Activated CD8-positive, alpha-beta memory T cell treated with anti-CD3 and anti-CD28 coated beads, Interleukin-2, amount 10 ng/mL, durations not matched to agents 7 days and 5 days (primary cell): ENCODE data around the gene MT1X. TPM values are rescaled to one million over a fixed set of nuclear protein-coding genes. Genes with fewer than 3 reads are reported as not detected.

Source experiments
- ATAC-seq: fragments of 150-1000 bp; cut with Tn5 transposase; one replicate; pipeline ENCODE4 v1.10.0; 2021; ENCODE audit warnings: moderate library complexity
- CTCF ChIA-PET: fragments of 350-600 bp; sonication (Branson Sonifier 250); formaldehyde crosslinking; loops from one replicate; lab custom pipeline; 2021; ENCODE audit warnings: antibody characterized with exemption; lab: Charles Lee
- DNase-seq: peaks from one replicate; pipeline ENCODE4 v3.0.0-alpha.2; 2020
- H3K27ac Mint-ChIP-seq: one replicate; pipeline ENCODE4 v1.8.0; 2021; ENCODE audit warnings: mild to moderate bottlenecking, mixed read lengths
- H3K27me3 Mint-ChIP-seq: one replicate; pipeline ENCODE4 v1.8.0; 2021; ENCODE audit warnings: mixed read lengths
- H3K36me3 Mint-ChIP-seq: one replicate; pipeline ENCODE4 v1.8.0; 2021; ENCODE audit warnings: mild to moderate bottlenecking, mixed read lengths
- H3K4me1 Mint-ChIP-seq: one replicate; pipeline ENCODE4 v1.8.0; 2021; ENCODE audit warnings: mixed read lengths
- H3K4me3 Mint-ChIP-seq: one replicate; pipeline ENCODE4 v1.8.0; 2021; ENCODE audit warnings: mild to moderate bottlenecking, moderate library complexity, mixed read lengths
- H3K9me3 Mint-ChIP-seq: one replicate; pipeline ENCODE4 v1.8.0; 2022; ENCODE audit warnings: low read depth, mixed read lengths
- total RNA-seq, 2 experiments: library from RNA; stranded (reverse); gene quantifications; one replicate each; pipeline ENCODE4 v1.2.3, GENCODE V29; 2021

MT1X gene
- total RNA-seq, 2 experiments from 2014 or later, result 34.2 to 39.5 TPM

GRCh38 chr16:56675685-56676210 is 6.5 kb upstream of the MT1X start:
- Mint-ChIP-seq H3K36me3 (no peaks in the 10 kb centered on the region), H3K4me3 (peak overlapping the region; percentile 59), H3K4me1 (peaks cover 16% of the 10 kb centered on the region), H3K27me3 (peaks cover 33% of the 10 kb centered on the region), H3K27ac (no peak overlapping the region), H3K9me3 (no peaks in the 10 kb centered on the region)
- CTCF ChIA-PET, result interaction anchor here (0.9 to 5.3 kb wide), 7 partner anchors 8 to 99 kb away, joined by 3 to 21 read pairs (median 3); partner anchors contain the start of gene MT2A
- DNase-seq (peak; percentile 75), ATAC-seq (peak; percentile 79)

DNA sequence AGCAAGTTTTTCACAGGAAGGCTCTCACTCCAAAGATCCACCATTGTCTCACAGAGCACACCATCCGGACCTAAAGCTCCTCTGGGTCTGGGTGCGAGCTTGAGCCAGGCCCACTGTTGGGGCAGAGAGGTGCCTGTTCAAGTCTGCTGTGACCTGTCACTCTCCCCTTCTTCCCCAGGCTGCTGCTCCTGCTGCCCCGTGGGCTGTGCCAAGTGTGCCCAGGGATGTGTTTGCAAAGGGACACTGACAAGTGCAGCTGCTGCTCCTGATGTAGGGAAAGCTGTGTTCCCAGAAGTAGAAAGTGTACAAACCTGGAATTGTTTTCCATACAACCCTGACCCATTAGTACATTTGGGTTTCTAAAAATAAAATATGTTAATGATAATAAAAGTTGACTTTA is 4.8 kb upstream of the MT1X start:
- no peaks in the 10 kb centered on the region for H3K9me3 Mint-ChIP-seq
- no peak overlapping the region for H3K4me3 Mint-ChIP-seq
- no peak overlapping the region for H3K27ac Mint-ChIP-seq
- H3K36me3 Mint-ChIP-seq, result no peaks in the 10 kb centered on the region
- ATAC-seq, result no peak
- DNase-seq, result no peak
- peaks cover 19% of the 10 kb centered on the region for H3K27me3 Mint-ChIP-seq
- H3K4me1 Mint-ChIP-seq, result peaks cover 21% of the 10 kb centered on the region
- CTCF ChIA-PET, result interaction anchor here (1.4 to 5.3 kb wide), 4 partner anchors 16 to 101 kb away, joined by 3 to 21 read pairs (median 5); partner anchors contain the start of gene MT1E

DNA sequence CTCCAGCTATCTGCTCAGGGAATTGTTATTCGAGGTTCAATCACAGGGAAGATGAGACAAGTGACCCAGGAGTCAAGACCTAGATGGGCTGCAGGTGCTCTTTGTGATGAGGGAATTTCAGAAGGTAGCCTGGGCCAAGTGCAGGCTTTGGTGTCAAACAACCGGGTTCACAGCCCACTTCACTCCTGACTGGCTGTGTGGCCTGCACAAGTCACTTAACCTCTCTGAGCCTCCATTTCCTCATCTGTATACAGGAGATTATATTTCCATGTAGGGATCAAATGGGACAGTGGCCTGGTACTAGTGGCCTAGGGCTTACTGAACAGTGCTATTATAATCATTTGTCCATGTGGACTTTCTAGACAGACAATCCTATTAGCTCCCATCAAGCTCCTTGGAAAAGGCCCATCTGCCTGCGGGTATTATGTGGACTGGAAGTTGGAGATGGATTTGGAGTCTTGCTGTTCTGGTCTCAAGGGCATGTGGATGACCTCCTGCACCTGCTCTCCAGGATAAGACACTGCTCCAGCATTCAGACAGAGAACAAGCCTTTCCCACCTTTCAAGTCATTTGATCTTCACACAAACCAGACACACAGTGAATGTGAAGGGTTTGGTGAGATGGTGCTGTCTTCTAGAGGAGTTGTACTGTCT is 3.1 kb upstream of the MT1X start:
- Mint-ChIP-seq H3K27me3 (peaks cover 11% of the 10 kb centered on the region), H3K36me3 (peaks cover 1% of the 10 kb centered on the region), H3K9me3 (no peaks in the 10 kb centered on the region), H3K27ac (no peak overlapping the region), H3K4me1 (peaks cover 32% of the 10 kb centered on the region), H3K4me3 (no peak overlapping the region)
- CTCF ChIA-PET, result interaction anchor here (2.5 to 5.3 kb wide), 2 partner anchors 22 to 102 kb away, joined by 7 to 21 read pairs; no protein-coding TSS in a partner anchor
- DNase-seq (no peak), ATAC-seq (no peak)

- H3K4me3 Mint-ChIP-seq, result no peak overlapping the region
- H3K27ac Mint-ChIP-seq, result no peak overlapping the region
- CTCF ChIA-PET, result interaction anchor here (1.0 to 5.3 kb wide), 2 partner anchors 22 to 102 kb away, joined by 3 to 21 read pairs; no protein-coding TSS in a partner anchor
- no peaks in the 10 kb centered on the region for H3K9me3 Mint-ChIP-seq
- H3K36me3 Mint-ChIP-seq, result peaks cover 1% of the 10 kb centered on the region
- H3K27me3 Mint-ChIP-seq, result peaks cover 7% of the 10 kb centered on the region
- peak; percentile 52 for DNase-seq
- H3K4me1 Mint-ChIP-seq, result peaks cover 33% of the 10 kb centered on the region
- ATAC-seq, result no peak
Measured at GRCh38 chr16:56679818-56680217, 2.5 kb upstream of the MT1X start.

GRCh38 chr16:56682703-56683397 is 580 bp downstream of the MT1X start:
- Mint-ChIP-seq H3K27me3 (no peaks in the 10 kb centered on the region), H3K9me3 (no peaks in the 10 kb centered on the region), H3K27ac (peak overlapping the region; percentile 92), H3K4me3 (peak overlapping the region; percentile 89), H3K36me3 (peaks cover 1% of the 10 kb centered on the region), H3K4me1 (peaks cover 25% of the 10 kb centered on the region)
- no peak for DNase-seq
- peak; percentile 10 for ATAC-seq
- CTCF ChIA-PET, result interaction anchor here (0.8 to 3.9 kb wide), 7 partner anchors 9 to 106 kb away, joined by 3 to 30 read pairs (median 5); partner anchors contain the start of gene MT1E

DNA sequence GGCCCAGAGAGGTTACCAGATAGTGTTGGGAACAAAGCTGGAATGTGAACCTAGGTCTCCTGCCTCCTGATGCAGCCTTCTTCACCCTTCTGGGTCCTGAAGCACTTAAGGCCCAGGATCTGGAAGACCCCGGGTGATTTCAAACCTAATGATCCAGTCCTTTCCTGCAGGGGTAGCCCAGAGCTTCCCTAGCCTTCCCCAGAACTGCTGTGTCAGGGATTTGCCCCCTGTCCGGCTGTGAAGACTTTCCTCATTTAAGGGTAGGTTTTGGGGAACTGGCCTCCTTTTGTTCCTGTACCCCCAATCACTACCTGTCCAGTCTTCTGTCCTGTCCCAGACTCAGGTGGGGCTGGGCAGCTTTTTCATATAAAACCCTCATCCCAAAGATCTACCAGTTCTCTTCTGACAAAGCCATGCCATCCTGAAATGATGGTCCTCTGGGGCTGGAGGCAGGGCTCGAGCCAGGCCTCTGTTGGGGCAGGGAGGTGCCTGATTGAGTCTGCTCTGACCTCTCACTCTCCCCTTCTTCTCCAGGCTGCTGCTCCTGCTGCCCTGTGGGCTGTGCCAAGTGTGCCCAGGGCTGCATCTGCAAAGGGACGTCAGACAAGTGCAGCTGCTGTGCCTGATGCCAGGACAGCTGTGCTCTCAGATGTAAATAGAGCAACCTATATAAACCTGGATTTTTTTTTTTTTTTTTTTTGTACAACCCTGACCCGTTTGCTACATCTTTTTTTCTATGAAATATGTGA is 1.3 kb downstream of the MT1X start:
- Mint-ChIP-seq H3K27ac (no peak overlapping the region), H3K9me3 (no peaks in the 10 kb centered on the region), H3K27me3 (peaks cover 1% of the 10 kb centered on the region), H3K4me1 (peaks cover 25% of the 10 kb centered on the region), H3K4me3 (peak overlapping the region; percentile 89), H3K36me3 (peaks cover 1% of the 10 kb centered on the region)
- no peak for DNase-seq
- CTCF ChIA-PET, result interaction anchor here (0.8 to 3.9 kb wide), 7 partner anchors 8 to 107 kb away, joined by 3 to 30 read pairs (median 5); partner anchors contain the start of gene MT1E
- no peak for ATAC-seq

- Mint-ChIP-seq H3K9me3 (no peaks in the 10 kb centered on the region), H3K27me3 (peaks cover 2% of the 10 kb centered on the region), H3K4me3 (peak overlapping the region; percentile 89), H3K27ac (no peak overlapping the region), H3K4me1 (peaks cover 25% of the 10 kb centered on the region), H3K36me3 (peaks cover 1% of the 10 kb centered on the region)
- CTCF ChIA-PET, result interaction anchor here (1.3 to 3.9 kb wide), 5 partner anchors 8 to 108 kb away, joined by 3 to 30 read pairs (median 5); no protein-coding TSS in a partner anchor
- no peak for DNase-seq
- no peak for ATAC-seq
Measured at GRCh38 chr16:56684256-56684925, 2.1 kb downstream of the MT1X start.

DNA sequence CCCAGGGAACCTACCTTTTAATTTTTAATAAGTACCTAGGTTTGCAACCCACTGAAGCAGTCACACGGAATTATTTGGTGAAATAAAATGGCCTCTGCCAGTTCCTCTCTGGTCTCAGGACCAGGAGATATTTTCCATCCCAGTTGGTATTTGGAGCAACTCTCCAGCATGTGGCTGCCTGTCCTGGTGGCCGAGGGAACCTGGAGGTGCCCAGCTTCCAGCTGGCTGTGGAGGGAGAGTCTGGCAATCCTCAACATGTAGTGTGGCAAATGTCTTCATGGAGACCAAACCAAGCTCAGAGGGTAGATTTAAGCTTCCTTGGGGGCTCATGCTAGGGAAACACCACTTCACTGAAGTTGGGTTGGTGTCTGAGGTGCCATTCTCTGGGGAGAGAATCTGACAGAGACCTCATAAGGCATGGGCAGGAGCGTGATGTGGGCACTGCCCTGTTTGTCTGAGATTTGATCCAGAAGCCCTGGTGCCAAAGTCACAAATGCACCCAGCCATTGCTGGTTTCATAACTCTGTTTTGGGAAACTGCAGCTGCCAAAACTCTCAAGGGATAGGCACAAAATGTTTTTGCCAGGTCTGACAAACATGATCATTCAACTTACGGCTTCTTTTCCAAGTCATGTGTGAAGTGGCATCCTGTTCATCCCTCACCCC is 2.8 kb downstream of the MT1X start:
- Mint-ChIP-seq H3K36me3 (peaks cover 1% of the 10 kb centered on the region), H3K4me1 (peaks cover 25% of the 10 kb centered on the region), H3K9me3 (no peaks in the 10 kb centered on the region), H3K4me3 (no peak overlapping the region), H3K27ac (no peak overlapping the region), H3K27me3 (peaks cover 2% of the 10 kb centered on the region)
- CTCF ChIA-PET, result interaction anchor here (1.5 to 3.9 kb wide), 3 partner anchors 12 to 108 kb away, joined by 5 to 30 read pairs (median 10); no protein-coding TSS in a partner anchor
- DNase-seq (no peak), ATAC-seq (no peak)

DNA sequence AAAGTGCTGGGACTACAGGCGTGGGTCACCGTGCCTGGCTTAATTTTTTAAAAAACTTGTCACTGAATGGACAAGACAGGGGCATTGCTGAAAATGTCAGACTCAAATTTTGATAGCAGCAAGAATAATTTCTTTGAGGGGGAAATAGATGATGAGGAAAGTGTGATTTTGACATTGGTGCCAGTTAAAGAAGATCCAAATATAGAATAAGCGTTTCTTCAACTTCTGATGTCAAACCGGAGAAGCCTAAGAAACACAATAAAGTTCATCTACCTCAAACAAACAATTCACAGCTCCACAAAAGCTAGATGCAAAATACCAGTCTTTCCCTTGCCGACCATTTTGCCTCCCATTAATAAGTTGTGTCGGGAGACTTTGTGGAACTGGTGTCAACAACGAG is 4.5 kb downstream of the MT1X start:
- Mint-ChIP-seq H3K4me3 (no peak overlapping the region), H3K27me3 (peaks cover 7% of the 10 kb centered on the region), H3K36me3 (peaks cover 1% of the 10 kb centered on the region), H3K9me3 (no peaks in the 10 kb centered on the region), H3K4me1 (peaks cover 17% of the 10 kb centered on the region), H3K27ac (no peak overlapping the region)
- ATAC-seq (no peak), DNase-seq (no peak)
- CTCF ChIA-PET, result interaction anchor here (1.0 kb wide), 1 partner anchor 15 kb away, joined by 4 read pairs; no protein-coding TSS in a partner anchor

- no peak overlapping the region for H3K27ac Mint-ChIP-seq
- no peaks in the 10 kb centered on the region for H3K9me3 Mint-ChIP-seq
- H3K36me3 Mint-ChIP-seq, result peaks cover 1% of the 10 kb centered on the region
- peaks cover 7% of the 10 kb centered on the region for H3K27me3 Mint-ChIP-seq
- CTCF ChIA-PET, result interaction anchor here (0.6 to 2.4 kb wide), 3 partner anchors 13 to 88 kb away, joined by 3 to 11 read pairs (median 4); no protein-coding TSS in a partner anchor
- DNase-seq (no peak), ATAC-seq (no peak)
- peaks cover 5% of the 10 kb centered on the region for H3K4me1 Mint-ChIP-seq
- H3K4me3 Mint-ChIP-seq, result no peak overlapping the region
Measured at GRCh38 chr16:56688762-56689161, 6.5 kb downstream of the MT1X start.

DNA sequence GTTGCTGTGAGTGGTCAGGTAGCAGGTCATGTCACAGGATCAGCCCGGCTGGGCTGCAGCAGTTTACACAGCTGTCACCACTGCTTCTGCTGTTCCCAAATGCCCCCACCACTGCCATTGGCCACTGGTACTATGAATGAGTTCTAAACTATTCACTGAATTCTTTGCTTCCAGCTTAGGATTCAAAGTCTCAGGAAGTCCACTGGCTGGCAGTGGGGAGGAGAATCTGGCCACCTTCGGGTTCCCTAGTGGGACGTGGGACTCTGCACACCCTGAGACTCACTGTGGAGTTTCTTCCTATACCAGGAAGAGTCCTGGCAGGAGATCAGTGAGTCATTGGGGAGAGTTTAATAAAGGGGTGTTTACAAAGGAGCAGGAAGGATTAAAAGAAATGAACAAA is 6.9 kb downstream of the MT1X start:
- Mint-ChIP-seq H3K9me3 (no peaks in the 10 kb centered on the region), H3K4me1 (peaks cover 1% of the 10 kb centered on the region), H3K27me3 (peaks cover 7% of the 10 kb centered on the region), H3K36me3 (no peaks in the 10 kb centered on the region), H3K27ac (no peak overlapping the region), H3K4me3 (no peak overlapping the region)
- DNase-seq (no peak), ATAC-seq (no peak)
- CTCF ChIA-PET, result interaction anchor here (0.6 to 2.4 kb wide), 3 partner anchors 13 to 88 kb away, joined by 3 to 11 read pairs (median 4); no protein-coding TSS in a partner anchor
